Anterior cingulate cortex (tissue), 58 donors: Measurements from ENCODE around the gene C1QTNF7.

Source experiments
- DNase-seq, 58 donors: peaks; one replicate each; lab custom pipeline; 2025; lab: John Stamatoyannopoulos, UW

The C1QTNF7 gene

DNA sequence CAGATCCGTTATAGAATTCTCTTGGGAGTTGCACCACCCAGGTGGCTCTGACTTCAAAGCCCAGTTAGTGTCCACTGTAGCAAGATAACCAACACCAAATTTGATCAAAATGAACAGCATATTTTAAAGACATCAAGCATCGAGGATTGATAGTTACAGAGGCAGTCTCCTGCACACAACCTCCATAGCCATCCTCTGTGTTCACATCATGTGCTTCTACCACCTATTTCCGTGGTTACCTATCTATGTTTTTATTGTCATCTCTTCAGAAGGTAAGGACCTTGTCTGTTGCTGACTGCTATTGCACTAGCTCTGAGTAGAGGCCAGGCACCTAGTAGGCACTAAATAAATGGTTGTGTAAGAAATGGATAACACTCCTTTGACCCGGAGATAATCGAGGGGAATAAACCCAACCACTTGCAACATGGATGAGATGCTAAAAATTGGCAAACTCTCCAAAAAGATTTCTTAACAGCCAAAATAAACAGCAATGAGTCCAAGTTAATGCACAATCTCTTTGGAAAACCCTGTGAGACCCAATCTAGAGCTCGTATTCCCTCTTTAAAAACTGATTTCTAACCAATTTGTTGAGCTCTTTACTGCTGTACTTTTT is 14.7 kb upstream of the C1QTNF7 start:
- no peak for DNase-seq

GRCh38 chr4:15413623-15414019 is 14.2 kb upstream of the C1QTNF7 start:
- DNase-seq, result no peak

DNA sequence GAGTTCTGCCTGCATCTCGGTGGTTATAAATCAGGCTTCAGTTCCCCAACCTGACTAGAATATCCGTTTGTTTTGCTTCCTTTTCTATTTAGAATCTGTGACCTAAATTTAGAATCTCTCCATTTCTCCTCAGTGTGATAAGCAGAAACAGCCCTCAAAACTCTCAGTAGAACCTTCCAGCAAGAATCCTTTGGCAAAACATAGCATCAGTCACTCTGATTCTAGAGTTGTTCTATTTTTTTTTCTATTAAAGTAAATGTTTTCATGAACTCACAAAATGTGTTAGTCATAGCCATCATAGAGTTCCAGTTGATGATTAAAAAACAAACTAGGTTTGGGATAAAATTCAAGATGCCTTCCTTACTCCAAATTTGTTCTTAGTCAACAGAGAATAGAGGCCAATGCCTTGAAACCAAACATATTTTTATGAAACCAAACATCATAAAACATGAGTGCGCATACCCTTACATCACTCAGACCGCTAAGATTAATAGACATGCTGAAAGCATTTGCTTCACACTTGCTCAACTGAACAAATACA is 13.2 kb upstream of the C1QTNF7 start:
- no peak for DNase-seq

DNA sequence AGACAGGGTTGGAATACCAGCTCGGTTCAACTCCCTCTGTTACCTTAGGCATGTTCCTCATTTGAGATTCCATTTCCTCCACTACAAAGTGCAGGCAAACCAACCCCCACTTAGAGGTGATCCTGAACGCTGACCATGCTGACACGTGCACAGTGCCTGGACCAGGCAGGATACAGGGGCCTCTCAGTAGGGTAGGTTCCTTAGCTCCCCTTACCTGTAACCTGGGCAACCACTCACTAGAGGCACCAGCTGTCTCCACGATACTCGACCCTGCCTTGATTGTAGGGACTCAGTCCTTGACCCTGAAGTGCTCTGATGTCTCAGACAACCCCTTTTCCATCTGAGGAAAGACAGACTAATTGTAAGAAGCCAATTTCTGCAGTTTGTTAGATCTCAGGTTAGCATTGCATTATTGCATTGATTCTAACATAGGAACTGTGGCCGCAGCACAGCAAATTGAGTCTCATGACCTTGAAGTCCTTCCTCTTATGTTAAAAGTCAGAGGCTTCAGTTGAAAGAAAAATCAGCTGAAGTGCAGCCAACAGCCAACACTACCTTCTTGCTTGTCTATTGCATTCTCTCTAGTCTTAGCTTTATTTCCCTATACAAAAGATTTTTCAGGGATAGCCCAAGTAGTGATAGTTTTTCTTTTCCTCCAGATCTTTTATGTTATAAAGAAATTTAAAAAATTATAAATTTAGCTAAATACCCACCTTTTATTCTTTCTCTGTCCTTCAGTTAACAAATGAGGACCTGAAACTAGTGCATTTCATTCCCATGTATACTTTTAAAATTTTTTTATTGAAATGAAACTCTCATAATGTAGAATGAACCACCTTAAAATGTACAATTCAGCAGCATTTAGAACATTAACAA is 11.2 kb upstream of the C1QTNF7 start:
- peak in 1 of 58 donors; percentile 3 for DNase-seq

GRCh38 chr4:15417233-15417660 is 10.6 kb upstream of the C1QTNF7 start:
- no peak for DNase-seq

- no peak for DNase-seq
Measured at GRCh38 chr4:15418956-15419355, 8.9 kb upstream of the C1QTNF7 start.

GRCh38 chr4:15420642-15421041 is 7.2 kb upstream of the C1QTNF7 start:
- peak in 14 of 58 donors; percentile 2 to 43 (median 14) for DNase-seq

GRCh38 chr4:15423285-15423711 is 4.5 kb upstream of the C1QTNF7 start:
- no peak for DNase-seq

DNA sequence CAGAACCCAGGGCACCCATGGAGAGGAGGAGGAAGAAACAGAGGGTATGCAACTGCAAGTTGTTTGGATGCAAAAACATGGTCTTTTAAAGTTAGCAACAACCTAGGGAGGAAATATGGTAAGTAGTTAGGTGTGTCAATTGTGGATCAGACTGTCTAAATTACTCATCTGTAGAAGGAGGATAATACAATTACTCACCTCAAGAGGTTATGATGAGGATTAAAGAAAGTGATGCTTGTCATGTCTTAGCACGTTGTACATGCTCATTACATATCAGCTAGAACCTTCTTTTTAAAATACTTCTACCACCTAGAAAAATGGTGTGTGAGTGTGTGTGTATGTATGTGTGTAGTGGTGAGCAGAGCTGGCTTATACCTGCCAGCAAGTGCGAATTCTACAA is 2.3 kb upstream of the C1QTNF7 start:
- DNase-seq, result no peak

- DNase-seq, result no peak
Measured at GRCh38 chr4:15427161-15427560, 672 bp upstream of the C1QTNF7 start.

DNA sequence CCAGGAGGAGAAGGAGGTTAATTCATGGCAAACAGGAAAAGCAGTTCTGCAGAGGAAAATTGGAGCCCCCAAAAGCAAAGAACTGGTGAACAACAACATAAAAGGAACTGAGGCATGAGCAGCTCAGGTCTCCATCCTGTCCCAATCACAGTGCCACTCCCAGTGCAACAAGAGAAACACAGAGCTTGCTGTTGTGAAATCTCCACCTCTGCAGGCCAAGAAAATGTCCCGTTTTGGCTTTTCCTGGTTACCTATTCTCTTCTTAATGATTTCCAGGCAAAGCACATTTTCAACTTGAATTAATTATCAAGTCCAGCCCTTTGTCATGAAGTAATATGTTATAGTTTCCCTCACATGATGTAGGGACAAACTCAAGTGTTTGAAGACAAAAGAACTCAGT is 778 bp downstream of the C1QTNF7 start:
- DNase-seq, result peak in 1 of 58 donors; percentile 8

DNA sequence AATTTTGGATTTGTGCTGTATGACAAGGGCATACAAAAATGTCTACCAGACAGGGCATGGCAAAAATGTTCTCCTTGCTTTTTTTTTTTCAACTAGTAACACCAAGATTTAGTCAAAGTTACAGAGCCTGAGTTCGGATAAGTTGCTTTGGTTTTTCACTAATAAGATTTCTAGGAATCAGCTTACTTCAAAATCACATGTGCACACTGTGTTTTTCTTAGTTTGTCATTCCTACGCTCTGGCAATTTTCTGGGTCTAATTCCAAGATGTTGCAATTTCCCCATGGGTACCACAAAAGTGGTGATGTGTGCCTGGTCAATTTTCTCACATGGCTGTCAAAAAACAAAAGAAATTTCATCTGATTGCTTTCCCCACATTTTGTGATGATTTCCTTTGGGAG is 6.3 kb downstream of the C1QTNF7 start:
- no peak for DNase-seq

DNA sequence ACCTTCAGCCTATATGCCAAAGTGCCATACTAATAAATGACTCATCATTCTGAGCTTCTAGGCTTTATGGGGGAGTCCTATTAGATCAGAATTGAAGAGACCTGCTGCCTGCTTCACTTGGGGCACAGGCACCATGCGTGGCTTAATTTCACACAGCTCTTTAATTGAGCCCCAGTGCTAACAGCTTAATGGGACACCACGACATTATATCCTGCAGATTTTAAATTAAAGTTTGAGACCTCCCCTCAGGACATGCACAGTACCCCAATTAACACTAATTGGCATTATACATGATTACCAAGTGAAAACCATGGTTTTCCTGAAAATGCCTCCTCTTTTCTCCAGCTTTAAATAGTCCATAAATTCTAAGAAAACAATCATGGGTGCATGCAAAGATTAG is 6.8 kb downstream of the C1QTNF7 start:
- DNase-seq, result no peak

DNA sequence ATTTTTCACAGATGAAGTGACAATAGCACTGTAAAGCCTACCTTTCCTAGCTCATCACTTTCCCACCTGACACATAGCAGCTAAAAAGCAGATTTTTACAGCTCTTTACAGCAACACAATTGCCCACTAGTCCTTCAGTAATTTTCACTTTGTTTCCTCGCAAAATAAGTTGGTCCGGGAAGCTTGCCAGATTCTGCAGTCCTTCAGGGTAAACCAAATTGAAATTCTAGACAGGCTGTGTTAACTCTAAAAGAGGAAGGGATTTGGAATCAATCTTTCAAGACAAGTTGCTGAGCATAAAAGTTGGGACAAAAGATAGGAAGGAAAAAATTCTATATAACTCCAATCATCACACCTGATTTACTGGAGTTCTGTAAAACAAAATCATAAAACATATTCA is 8.7 kb downstream of the C1QTNF7 start:
- peak in 28 of 58 donors; percentile 3 to 66 (median 20) for DNase-seq

DNA sequence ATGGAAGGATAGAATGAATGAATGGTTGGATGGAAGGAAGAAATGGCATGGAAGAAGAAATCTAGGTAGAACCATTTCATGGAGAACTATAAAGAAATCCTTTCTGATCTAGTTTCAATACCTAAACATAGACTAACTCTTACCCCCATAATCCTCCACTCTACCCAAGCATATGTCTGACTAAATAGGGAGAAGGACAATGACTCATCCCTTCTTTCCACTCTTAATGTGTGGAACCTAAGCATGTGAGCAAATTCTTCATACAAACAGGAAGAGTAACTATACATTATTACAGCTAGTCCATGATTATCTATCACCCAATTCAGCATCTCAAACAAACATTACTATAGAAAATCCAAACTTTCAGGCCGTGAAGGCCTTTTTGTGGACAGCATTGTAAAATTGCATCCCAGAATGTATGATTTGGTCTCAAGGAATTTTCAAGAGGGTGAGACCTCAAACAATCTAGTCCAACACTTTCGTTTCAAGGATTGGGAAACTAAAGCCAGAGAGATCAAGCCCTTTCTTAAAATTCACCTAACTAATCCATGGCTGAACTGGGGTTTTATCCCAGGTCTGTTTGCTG is 11.2 kb downstream of the C1QTNF7 start:
- DNase-seq, result no peak

DNA sequence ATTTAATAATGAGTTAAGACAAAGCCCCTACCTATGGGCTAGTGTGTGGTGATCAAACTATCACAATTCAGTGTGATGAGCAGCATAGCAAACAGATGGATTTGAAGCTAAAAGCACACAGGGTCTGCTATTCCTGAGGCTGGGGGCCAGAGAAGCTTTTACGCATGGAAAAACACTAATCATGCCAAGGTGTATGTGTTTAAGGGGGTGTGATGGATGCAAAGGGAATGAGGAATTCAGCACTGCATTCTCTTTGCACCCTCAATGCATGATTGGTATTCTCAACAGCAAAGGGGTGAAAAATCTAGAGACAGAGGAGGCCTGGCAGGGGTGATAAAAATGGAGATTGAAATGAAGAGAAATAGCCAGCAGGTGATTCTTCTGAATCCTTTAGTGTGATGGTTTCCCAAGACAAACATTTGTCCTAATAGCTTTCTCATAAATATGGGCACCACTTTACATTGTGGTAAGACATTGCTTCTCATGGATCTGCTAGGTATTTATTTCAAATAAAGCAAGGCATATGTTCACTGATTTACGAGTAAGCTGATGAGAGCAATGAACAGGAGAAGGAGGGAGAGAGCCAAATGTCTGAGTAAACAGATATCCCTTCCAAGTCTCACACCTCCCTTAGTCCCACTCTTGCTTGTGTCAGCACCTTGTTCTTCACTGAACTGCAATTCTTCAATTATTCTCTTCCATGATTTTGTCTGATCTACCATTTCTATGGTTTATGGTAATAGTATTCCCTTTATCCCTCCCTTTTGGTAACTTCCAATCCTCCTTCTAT is 15.7 kb downstream of the C1QTNF7 start:
- DNase-seq, result no peak

DNA sequence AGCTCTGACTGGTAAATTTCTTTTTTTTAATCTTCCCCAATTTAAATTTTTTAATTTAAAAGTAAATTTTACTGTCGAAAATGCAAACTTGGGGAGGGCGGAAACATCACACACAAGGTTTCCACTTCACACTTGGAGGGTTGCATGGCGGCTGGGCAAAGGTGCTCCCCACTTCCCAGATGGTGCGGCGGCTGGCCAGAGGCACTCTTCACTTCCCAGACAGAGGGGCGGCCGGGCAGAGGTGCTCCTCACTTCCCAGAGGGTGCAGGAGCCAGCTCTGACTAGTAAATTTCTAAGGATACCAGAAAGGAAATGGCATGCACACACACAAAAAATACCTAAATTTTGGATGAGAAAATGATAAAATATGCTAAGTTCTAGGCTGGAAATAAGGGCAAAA is 16.4 kb downstream of the C1QTNF7 start:
- DNase-seq, result no peak

DNA sequence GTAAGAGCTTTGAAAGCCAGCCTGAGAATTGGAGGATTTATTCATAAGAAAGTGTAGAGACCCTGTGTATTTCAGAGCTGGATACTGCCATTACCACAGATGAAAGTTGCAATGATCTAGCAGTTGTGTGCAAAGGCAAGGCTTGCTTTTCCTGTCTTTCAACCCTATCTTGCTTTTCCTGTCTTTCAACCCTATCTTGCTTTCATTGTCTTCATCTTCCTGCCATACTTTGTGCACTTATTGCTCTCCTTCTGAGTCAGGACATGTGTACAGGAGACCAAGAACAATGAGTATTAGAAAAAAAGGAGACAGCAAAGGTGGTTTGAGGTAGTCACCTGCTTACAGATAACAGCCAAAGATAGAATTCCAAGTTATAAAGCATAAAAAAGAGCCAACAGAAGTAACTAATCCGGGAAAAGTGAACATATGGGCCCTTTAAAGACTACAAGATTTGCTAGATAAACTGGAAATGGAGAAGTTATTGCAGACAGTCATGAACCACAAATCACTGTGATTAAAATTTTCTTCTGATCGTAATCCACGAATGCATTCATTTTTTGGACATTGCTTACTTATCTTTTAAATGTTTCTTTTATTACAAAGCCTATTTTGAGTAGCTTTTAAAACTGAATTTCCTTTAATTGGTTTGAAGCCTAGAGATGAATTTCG is 17.2 kb downstream of the C1QTNF7 start:
- no peak for DNase-seq

- no peak for DNase-seq
Measured at GRCh38 chr4:15451181-15451865, 23.5 kb downstream of the C1QTNF7 start.
